Liver (tissue), 3 donors: ENCODE measurements around the gene GGT1.
"Not testable (repeated sequence)": the region's sequence is repeated elsewhere in the genome, so short reads cannot be mapped to it uniquely, and the experiment has no call there.

Experiments
- EGR1 ChIP-seq, 2 donors: IDR thresholded peaks; 2 replicates each; pipeline ENCODE4 v1.6.1; 2016 to 2018; ENCODE audit warnings: antibody characterized with exemption in 2 of 2, low read depth in 2 of 2
- FOXA2 ChIP-seq: IDR thresholded peaks from 2 replicates; pipeline ENCODE4 v1.6.1; 2016; ENCODE audit warnings: antibody characterized with exemption
- GABPA ChIP-seq, 2 donors: IDR thresholded peaks in 1 of 2; conservative IDR thresholded peaks in 1 of 2; 2 replicates each; pipeline ENCODE4 v1.6.1; 2016; ENCODE audit warnings: antibody characterized with exemption in 2 of 2, mild to moderate bottlenecking in 1 of 2, moderate library complexity in 1 of 2
- JUND ChIP-seq, 2 donors: IDR thresholded peaks; 2 replicates each; pipeline ENCODE4 v1.6.1; 2016; ENCODE audit warnings: antibody characterized with exemption in 2 of 2
- RAD21 ChIP-seq, 2 donors: IDR thresholded peaks; 2 replicates each; pipeline ENCODE4 v1.6.1; 2016; ENCODE audit warnings: antibody characterized with exemption in 2 of 2, mild to moderate bottlenecking in 2 of 2
- SP1 ChIP-seq: IDR thresholded peaks from 2 replicates; pipeline ENCODE4 v1.6.1; 2018; ENCODE audit warnings: antibody characterized with exemption, mild to moderate bottlenecking
- TAF1 ChIP-seq: conservative IDR thresholded peaks from 2 replicates; pipeline ENCODE4 v1.6.1; 2016; ENCODE audit warnings: antibody characterized with exemption, mild to moderate bottlenecking
- YY1 ChIP-seq: IDR thresholded peaks from 2 replicates; pipeline ENCODE4 v1.6.1; 2016; ENCODE audit warnings: antibody characterized with exemption, mild to moderate bottlenecking
- TF ChIP-seq, protein P1 (sequence below): fragments of 150-350 bp; IDR thresholded peaks from 2 replicates; pipeline ENCODE4 v1.5.1; 2017; ENCODE audit warnings: improper control_type of control experiment, low read depth, low read length; ENCODE audit not compliant: missing input control
- TF ChIP-seq, protein P2 (sequence below): IDR thresholded peaks from 2 replicates; pipeline ENCODE4 v1.6.1; 2016; ENCODE audit warnings: antibody characterized with exemption, mild to moderate bottlenecking
- TF ChIP-seq, protein P3 (sequence below): IDR thresholded peaks from 2 replicates; pipeline ENCODE4 v1.6.1; 2016; ENCODE audit warnings: antibody characterized with exemption
- TF ChIP-seq, protein P4 (sequence below): IDR thresholded peaks from 2 replicates; pipeline ENCODE4 v1.6.1; 2016; ENCODE audit warnings: antibody characterized with exemption
- donor health status: healthy.
- donor health status: healthy.

DNA sequence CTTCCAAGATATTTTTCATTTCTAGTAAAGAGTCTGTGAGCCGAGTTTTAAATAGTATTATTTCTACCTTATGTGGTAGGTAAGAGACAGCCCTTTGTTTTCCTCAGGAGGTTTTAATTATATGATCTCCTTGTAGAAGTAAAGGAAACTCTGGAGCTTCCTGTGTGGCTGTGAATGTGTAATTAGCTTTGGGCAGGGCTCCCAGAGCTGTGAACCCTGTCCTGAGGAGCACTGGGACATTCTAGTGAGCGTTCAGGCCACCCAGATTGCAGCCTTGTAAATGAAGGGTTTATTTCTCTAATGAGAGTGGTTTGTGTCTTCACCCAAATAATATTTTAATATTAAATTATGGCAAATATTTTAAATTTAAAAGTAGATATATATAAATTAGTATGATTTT is 69.5 kb downstream of the GGT1 start:
- TF ChIP-seq, protein P1, sequence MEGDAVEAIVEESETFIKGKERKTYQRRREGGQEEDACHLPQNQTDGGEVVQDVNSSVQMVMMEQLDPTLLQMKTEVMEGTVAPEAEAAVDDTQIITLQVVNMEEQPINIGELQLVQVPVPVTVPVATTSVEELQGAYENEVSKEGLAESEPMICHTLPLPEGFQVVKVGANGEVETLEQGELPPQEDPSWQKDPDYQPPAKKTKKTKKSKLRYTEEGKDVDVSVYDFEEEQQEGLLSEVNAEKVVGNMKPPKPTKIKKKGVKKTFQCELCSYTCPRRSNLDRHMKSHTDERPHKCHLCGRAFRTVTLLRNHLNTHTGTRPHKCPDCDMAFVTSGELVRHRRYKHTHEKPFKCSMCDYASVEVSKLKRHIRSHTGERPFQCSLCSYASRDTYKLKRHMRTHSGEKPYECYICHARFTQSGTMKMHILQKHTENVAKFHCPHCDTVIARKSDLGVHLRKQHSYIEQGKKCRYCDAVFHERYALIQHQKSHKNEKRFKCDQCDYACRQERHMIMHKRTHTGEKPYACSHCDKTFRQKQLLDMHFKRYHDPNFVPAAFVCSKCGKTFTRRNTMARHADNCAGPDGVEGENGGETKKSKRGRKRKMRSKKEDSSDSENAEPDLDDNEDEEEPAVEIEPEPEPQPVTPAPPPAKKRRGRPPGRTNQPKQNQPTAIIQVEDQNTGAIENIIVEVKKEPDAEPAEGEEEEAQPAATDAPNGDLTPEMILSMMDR, result not testable (repeated sequence)
- TF ChIP-seq, protein P2, sequence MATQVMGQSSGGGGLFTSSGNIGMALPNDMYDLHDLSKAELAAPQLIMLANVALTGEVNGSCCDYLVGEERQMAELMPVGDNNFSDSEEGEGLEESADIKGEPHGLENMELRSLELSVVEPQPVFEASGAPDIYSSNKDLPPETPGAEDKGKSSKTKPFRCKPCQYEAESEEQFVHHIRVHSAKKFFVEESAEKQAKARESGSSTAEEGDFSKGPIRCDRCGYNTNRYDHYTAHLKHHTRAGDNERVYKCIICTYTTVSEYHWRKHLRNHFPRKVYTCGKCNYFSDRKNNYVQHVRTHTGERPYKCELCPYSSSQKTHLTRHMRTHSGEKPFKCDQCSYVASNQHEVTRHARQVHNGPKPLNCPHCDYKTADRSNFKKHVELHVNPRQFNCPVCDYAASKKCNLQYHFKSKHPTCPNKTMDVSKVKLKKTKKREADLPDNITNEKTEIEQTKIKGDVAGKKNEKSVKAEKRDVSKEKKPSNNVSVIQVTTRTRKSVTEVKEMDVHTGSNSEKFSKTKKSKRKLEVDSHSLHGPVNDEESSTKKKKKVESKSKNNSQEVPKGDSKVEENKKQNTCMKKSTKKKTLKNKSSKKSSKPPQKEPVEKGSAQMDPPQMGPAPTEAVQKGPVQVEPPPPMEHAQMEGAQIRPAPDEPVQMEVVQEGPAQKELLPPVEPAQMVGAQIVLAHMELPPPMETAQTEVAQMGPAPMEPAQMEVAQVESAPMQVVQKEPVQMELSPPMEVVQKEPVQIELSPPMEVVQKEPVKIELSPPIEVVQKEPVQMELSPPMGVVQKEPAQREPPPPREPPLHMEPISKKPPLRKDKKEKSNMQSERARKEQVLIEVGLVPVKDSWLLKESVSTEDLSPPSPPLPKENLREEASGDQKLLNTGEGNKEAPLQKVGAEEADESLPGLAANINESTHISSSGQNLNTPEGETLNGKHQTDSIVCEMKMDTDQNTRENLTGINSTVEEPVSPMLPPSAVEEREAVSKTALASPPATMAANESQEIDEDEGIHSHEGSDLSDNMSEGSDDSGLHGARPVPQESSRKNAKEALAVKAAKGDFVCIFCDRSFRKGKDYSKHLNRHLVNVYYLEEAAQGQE, result not testable (repeated sequence)
- TF ChIP-seq TAF1; FOXA2; RAD21 (IDR thresholded peaks at IDR 0.05); GABPA (IDR thresholded peaks at IDR 0.05 in 1 of 2, conservative IDR thresholded peaks at IDR 0.05 in 1 of 2); JUND (IDR thresholded peaks at IDR 0.05); EGR1 (IDR thresholded peaks at IDR 0.05; ENCODE audit: low read depth in 2 of 2); YY1; SP1: not testable (repeated sequence)
- TF ChIP-seq, protein P3, sequence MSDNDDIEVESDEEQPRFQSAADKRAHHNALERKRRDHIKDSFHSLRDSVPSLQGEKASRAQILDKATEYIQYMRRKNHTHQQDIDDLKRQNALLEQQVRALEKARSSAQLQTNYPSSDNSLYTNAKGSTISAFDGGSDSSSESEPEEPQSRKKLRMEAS, result not testable (repeated sequence)
- TF ChIP-seq, protein P4, sequence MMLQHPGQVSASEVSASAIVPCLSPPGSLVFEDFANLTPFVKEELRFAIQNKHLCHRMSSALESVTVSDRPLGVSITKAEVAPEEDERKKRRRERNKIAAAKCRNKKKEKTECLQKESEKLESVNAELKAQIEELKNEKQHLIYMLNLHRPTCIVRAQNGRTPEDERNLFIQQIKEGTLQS, result not testable (repeated sequence)
